ENCODE measurements around the gene TBC1D2B.

The TBC1D2B gene

GRCh38 chr15:78032671-78033070 lies 44.8 kb downstream of the TBC1D2B start:
- DNase-seq = no peak

- no peak for DNase-seq
Observed at GRCh38 chr15:78024883-78025282, 52.6 kb downstream of the TBC1D2B start.

- DNase-seq = no peak
Observed at GRCh38 chr15:78024519-78024870, 53.0 kb downstream of the TBC1D2B start.

GRCh38 chr15:78023865-78024518 lies 53.5 kb downstream of the TBC1D2B start:
- no peak for DNase-seq

- DNase-seq = no peak
Observed at GRCh38 chr15:78023081-78023665, 54.3 kb downstream of the TBC1D2B start.

- no peak for DNase-seq
Observed at GRCh38 chr15:78021761-78022160, 55.8 kb downstream of the TBC1D2B start.

- DNase-seq = no peak
Observed at GRCh38 chr15:78020007-78020406, 57.5 kb downstream of the TBC1D2B start.

GRCh38 chr15:78018946-78019644 lies 58.4 kb downstream of the TBC1D2B start:
- no peak for DNase-seq

- DNase-seq = no peak
Observed at GRCh38 chr15:78018445-78018844, 59.1 kb downstream of the TBC1D2B start.

- no peak for DNase-seq
Observed at GRCh38 chr15:78016860-78017259, 60.7 kb downstream of the TBC1D2B start.

GRCh38 chr15:78012643-78013077 lies 64.9 kb downstream of the TBC1D2B start:
- DNase-seq = no peak

GRCh38 chr15:78010067-78010466 lies 67.4 kb downstream of the TBC1D2B start:
- no peak for DNase-seq

- DNase-seq = peak; percentile 40
Observed at GRCh38 chr15:78007964-78008886, 69.3 kb downstream of the TBC1D2B start.

GRCh38 chr15:78007211-78007931 lies 70.1 kb downstream of the TBC1D2B start:
- DNase-seq = no peak

GRCh38 chr15:78006567-78007205 lies 70.8 kb downstream of the TBC1D2B start:
- DNase-seq = no peak

GRCh38 chr15:78004919-78005634 lies 72.4 kb downstream of the TBC1D2B start:
- DNase-seq = peak; percentile 87

GRCh38 chr15:78004222-78004727 lies 73.2 kb downstream of the TBC1D2B start:
- DNase-seq = no peak

GRCh38 chr15:78003539-78004008 lies 73.9 kb downstream of the TBC1D2B start:
- DNase-seq = no peak

- DNase-seq = no peak
Observed at GRCh38 chr15:78002996-78003395, 74.5 kb downstream of the TBC1D2B start.

GRCh38 chr15:78001656-78002055 lies 75.9 kb downstream of the TBC1D2B start:
- no peak for DNase-seq

- DNase-seq = no peak
Observed at GRCh38 chr15:78000927-78001249, 76.6 kb downstream of the TBC1D2B start.
